HG03159 (cell line): ENCODE results near the gene ENPP3.
A peak's percentile ranks its signal among the peaks of the same experiment; 100 is the strongest.

ENCODE experiments used
- ATAC-seq: cut with Tn5 transposase; IDR thresholded peaks from one replicate; pipeline ENCODE4 v1.9.1; 2021; ENCODE audit warnings: mild to moderate bottlenecking, moderate library complexity; ENCODE audit not compliant: unreplicated experiment

Gene ENPP3

DNA sequence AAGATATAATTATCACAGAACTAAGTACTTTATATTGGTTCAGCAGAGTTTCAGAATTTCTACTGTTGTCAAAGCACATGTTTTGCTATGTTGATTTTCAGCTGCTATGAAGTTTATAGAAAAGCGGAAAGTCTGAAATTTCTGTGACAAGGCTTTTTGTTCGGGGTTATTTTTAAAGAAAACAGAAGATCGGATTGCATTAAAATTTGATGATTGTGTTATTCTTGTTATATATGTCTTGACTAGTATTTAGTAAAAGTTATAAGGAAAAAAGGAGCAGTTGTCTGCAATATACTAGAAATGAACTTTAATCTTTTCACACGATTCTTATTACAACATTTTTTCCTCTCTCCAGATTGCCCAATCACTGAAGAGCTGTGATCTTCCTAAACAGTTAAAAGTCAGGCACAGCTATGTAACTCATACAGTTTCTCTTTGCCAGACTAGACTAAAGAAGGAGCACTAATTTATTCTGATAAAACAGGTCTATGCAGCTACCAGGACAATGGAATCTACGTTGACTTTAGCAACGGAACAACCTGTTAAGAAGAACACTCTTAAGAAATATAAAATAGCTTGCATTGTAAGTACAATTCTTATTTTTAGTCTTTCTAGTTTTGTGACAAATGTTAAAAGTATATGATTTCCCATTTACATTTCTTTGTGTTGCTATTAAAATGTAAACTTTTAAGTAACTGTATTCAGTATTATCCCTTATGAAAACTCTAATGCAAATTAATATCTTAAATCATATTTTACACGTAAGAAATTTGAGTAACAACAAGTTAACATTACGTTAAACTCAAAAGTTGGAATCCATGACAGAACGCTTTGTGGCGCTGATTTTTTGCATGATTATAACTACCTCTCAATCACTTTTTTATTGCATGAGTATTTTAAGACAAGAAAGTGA, at the start of gene ENPP3:
Gene ENPP3, plus strand, starts transcription at position 423 of the 913 bp plus-strand sequence. Its CDS starts 83 bp downstream, at position 506.
- ATAC-seq, result no peak

DNA sequence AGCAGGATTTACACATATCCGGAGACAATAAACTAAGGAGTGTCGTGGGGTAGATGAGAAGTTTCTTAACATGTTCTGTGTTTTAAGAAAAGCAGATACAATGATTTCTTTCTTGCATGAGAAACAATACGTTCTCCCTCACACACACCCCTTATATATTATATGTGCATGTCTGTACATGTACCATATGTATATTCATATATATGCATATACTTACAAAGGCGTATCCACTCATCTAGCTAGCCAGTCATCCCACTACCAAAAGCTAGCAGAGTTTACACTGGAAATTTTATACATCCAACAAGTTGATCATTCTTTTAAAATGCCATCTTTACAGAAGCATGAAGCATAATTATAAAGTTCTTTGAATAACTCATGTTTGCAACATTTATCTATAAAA, 49.2 kb upstream of the ENPP3 start:
- ATAC-seq, result no peak

DNA sequence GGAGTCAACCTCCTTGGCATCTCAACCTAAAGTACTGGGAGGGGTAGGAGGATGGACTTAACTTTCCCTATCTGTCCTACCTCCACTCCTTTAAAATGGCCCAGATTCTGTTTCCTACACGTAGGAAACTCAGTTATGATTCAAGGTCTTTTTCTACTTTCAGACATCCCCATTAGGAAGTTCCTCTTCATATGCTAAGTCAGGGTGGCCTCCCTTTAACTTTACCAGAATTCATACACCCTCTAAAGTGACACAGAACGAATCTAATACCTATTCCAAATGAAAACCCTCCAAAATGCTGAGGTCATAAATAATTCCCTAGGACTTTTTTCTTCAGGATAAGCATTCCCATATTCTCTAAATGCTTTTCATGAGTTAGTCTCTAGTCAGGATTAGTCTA, 48.5 kb upstream of the ENPP3 start:
- no peak for ATAC-seq

DNA sequence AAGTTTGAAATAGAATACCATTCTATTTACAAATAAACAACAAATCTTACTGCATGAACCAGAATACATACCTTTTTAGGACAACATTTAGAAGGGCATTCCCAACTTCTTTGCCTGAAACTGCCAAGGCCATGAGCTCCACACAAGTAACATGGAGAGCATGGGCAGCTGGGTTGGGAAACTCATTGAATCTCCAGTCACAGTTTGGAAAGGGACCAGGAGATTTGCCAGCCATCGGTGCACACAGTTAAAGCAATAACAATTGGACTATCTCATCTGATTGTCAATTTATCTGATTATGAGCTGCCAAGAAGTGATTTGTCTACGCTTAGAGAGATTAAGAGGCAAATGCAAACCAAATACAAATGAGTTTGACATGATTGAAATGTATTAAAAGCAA, 44.2 kb upstream of the ENPP3 start:
- no peak for ATAC-seq

DNA sequence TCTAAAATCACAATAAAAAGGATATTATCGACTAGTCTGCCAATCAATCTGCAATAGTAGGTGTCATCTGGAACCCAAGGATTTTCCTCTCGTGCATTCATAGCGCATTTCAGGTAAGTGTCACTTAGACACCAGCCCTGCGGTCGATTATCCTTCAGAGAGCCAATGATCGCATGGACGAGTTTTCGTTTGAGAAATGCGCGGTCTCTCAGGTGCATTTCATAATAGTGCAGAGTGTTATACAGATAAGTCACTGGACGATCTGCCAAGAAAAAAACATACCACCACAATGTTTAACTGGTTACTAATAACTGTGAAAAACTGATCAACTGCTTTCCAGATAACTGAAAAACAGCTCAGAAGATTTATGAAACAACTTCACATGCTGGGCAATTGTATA, 43.0 kb upstream of the ENPP3 start:
- no peak for ATAC-seq

DNA sequence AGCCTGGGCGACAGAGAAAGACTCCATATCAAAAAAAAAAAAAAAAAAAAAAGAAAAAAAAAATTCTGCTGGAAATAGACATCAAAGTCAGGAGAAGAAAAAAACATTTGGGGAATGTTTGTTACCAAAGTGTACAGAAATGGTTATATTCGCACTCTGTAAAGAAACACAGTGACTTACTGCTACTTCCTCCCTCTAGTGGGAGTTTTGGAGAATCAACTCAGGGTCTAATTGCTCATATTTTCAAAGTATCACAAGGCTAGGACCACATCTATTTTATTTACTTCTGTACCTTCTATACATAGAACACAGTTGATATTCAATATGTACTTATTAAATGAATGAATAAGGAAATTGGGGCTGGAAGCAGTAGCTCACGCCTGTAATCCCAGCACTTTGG, 39.7 kb upstream of the ENPP3 start:
- no peak for ATAC-seq

DNA sequence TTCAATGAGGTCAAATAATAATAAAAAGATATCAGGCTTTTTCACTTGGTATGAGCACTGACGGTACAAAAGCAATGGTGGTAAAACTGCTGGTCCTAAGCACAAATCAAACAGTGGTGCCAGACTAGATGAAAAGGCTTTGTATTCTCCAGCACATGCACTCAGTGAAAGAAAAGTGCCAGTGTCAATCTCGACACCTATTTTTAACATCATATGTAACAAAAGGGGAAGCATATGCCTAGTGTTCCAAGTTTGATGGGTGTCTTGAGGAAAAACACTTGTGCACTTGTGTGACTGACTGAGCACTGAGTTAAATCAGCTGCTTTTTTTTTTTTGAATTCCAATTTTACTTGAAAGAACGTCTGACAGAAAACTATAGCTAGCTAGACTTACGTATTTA, 36.4 kb upstream of the ENPP3 start:
- no peak for ATAC-seq

DNA sequence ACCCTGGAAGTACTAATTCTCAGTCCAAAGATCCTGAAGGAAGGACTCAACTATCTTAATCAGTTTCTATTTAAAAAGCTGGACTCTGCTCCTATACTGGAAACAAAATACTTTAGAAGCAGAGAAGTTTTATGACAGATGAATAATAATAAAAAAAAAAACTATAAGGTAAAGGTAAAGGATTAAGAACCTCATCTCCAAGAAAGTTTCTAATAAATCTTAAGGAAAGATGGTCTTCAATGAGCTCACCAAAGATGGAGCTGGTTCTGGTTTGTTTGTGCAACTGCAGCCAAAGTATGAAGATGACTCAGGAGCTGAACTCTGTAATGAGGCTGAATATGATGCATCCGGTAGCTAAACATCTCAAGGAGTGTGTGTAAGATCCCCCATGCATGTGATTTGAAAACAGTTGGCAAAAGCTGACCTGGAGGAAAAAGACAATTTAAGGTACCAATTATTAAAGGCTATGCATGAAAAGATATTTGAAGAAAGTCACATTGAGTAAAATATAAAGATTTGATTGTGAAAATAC, 34.3 kb upstream of the ENPP3 start:
- ATAC-seq, result no peak

DNA sequence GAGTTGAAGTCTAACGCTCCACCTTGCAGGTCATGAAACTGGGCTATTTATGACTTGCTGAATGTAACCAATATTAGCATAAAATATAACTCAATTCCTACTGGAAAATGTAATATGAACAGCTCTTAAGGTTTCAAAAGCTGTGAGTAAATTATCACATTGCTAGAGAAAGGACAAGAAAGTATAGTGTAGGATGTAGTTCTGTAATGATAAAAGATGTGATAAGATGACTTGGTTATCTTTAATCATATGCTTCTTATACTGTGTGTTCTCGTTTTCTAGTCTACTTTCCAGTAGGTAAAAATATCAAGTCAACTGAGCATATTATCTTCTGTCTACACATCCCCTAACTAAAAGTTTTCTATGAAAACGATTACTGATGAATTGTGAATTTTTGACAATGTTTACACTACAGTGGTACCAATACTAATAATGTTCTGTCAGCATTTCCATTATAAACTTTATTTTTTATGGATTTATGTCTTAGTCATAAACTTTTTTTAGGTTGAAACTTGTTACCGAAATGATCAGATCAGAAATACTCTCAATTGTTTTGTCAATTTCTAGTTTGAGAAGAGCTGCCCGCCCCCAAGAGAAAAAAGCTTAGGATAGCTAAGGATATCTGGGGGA, 23.7 kb upstream of the ENPP3 start:
- no peak for ATAC-seq

DNA sequence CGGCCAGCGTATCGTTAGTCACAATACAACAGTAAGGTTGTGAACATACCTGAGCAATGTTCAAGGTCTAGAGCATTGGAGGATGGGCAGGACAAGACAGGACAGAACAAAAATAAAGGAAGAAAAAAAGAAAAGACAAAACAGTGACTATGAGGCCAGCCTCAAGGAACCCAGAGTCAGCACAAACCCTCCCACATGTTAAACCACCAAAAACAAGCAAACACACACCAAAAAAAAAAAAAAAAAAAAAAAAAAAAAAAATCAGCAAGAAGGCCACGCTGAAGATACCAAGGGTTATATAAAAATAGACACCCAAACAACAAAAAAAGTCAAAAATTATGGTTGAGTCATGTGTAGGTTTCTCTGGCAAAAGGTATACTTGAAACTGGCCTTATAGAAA, 21.8 kb upstream of the ENPP3 start:
- no peak for ATAC-seq

DNA sequence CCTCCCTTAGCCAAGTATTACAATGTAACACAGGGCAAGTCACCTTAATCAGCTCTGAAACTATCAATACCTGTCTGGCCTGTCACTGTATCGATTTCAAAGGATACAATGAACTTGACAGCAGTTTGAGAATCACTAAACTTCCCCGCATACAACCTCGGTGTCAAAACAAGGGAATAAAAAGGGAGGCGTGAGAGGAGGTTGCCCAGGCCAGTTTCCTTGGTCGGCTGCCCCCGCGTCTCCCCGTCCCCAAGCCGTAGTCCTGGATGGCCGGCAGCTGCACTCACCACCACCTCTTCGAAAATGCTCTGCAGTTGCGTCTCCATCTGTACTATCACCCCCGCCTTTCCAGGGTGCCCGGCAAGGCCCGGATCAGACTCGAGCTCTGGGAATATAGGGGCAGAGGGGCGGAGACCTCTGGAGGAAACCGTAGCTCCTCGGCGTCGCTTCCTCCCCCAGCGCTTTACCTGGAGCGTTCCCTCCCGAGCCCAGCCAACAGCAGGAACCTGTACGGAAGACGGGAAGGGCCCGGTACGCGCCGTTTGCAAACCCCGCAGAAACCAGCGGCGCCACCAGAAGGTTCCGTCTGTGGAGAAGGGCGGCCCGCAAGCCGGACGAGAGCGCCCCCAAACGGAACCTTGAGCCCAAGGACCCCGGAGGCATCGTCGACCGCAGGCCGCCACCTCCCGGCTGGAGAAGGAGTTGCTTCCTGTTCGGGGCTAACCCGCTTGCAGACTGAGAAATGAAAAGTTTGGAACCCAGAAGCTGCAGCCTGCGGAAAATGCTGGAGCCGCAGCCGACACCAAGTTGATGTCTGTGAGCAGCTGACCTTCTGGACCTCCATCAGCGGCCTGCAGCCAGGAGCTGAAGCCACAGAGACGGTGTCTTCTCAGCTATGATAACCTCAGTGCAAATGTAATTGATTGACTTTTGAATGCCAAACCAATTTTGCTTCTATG, 9.1 kb upstream of the ENPP3 start, which contains the start of gene MED23:
Gene MED23, minus strand, starts transcription at position 519 of the 959 bp plus-strand sequence. Its CDS starts 193 bp downstream, at position 326.
- peak; percentile 98 for ATAC-seq

DNA sequence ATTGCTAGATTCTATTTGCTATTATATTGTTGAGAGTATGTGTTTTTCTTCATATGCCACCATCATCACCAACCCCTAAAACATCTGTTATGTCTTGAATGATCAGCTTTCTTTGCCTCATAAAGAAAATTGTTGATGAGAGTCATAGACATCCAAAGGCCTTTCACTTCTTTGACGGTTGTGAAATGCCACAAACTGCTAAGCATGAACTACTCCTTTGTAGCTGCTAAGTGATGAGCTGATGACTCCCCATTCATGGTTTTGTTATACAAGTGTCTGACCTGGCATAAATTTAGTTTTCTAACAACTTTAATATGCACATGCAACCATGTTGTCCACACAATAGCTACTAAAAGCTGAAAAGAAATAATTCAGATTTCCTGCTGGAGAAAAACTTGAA, 8.4 kb upstream of the ENPP3 start:
- ATAC-seq, result no peak

DNA sequence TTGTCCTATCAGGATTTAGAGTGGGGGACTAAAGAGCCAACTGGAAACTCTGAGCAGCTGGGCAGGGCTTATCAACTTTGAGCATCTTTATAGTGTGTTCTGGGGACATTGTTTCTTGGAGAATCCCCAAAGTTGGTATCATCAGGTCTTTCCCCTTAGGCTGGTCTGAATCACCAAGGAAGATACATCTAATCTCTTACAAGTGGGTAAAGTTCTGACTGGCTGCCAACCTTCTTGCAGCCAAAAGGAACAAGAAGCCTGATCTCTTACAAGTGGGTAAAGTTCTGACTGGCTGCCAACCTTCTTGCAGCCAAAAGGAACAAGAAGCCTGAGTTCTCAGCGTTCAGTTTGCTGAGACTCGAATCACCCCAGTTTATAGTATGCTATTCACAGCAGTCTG, 7.5 kb upstream of the ENPP3 start:
- ATAC-seq, result no peak

DNA sequence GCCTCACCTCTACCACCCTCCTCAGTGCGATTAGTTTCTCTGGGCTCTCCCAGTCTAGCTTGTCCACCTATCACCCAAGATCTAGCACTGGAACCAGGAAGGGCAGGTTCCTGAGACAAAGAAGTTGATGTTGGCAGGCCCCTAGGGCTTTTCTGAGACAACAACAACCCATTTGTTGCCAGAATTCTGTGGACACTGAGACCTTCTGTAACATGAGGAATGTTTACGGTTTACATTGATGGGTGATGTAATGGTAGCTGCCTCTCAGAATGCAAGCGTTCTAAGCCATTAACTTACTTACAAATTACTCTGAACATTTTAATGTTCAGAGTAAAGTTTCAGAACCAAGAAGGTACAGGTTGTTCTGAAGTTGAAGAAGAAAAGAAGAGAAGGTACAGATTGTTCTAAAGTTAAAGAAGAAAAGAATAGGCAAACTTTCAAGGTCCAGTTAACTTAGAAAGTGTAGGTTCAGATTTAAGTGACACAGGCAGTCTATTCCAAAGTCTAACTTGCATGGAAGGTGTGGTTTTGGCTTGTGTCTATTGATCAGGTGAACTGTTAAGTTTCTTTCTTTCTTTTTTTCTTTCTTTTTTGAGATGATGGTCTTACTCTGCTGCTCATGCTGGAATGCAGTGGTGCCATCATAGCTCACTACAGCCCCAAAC, 5.3 kb upstream of the ENPP3 start:
- no peak for ATAC-seq

DNA sequence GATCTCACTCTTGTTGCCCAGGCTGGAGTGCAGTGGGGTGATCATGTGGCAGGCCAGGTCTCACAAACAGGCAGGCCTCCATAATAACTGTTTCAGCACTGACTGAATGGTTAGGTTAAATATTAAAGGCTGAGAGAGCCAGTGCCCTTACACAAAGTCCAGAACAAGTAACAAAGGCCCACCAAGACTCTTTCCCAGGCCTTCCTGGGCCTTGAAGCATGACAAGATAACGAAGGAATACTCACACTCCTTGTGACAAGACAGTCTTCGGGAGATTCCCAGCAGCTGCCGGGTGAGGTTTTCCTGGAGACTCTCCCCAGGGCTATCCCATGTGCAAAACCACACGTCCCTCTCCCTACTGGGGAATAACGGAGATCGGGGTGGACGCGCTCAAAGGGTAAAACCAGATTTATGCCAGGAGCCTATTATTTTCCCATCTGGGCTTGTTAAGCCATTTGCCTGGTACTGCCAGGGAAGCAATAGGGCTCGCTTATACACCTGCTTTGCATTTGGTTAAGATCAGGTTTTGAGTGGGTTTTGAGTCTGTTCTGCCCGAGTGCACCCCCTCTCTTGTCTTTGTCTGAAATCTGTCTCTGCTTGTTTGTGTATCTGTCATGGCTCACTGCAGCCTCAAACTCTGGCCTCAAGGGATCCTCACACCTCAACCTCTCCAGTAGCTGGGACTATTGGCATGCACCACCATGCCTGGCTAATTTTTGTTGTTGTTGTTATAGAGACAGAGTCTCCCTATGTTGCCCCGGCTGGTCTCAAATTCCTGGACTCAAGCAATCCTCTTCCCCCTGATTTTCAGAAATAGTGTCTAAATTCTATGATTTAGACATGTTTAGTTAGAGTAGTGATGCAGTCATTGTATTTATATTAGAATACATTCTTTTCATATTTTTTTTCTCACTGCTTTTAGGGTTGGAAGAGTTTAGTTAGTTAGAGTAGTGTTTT, 1.4 kb upstream of the ENPP3 start:
- peak; percentile 79 for ATAC-seq

DNA sequence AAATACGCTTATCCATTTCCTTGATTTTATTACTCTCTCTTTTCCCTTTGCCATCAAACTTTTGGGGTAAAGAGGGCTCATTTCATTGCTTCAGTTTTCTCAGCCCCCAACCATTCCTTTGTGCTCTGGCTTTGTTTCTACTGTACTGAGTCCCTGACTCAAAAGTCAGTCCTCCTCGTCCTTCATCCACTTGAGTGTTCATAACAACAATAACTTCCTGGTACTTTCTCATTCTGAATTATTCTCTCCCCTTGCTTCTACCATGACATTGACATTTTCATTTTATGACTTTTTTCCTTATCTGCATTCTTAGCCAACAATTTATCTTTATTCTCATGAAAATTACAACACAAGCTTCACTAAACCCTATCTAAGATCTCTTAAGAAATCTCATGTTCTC, 911 bp downstream of the ENPP3 start:
- no peak for ATAC-seq

DNA sequence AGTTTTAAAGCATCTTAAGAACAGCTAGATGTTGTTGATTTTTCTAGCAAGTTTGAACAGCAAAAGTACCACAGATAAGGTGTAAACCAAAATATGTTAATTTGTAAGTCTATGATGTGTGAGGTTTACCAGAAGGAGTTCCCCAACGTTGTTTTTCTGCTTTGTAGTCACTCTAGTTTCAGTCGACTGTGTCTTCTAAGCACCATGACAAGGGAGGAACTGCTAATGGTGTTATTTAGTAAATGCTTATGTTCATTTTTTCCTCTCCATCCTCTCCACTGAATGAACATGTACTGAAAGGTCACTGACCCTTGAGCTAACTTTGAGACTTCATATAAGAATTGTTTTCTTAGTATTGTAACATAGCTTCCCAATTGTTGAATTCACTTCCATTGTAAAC, 3.0 kb downstream of the ENPP3 start:
- ATAC-seq, result no peak

DNA sequence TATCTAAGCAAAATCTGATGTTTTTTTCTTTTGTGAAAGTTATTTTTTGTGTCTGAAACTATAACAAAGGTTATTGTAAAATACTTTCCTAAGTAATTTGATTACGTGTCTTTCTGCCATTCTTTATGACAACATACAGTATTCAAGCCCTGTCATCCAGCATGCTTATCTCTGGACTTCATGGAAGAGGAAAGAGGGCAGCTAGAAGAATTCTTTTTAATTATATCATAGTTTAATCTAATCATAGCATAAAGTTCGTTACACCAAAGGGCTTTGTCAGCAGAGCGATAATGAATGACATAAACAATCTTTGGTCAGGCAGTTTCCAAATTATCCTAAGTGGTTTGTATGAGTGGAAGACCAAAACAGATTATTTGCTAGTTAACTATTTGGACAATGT, 3.5 kb downstream of the ENPP3 start:
- no peak for ATAC-seq

DNA sequence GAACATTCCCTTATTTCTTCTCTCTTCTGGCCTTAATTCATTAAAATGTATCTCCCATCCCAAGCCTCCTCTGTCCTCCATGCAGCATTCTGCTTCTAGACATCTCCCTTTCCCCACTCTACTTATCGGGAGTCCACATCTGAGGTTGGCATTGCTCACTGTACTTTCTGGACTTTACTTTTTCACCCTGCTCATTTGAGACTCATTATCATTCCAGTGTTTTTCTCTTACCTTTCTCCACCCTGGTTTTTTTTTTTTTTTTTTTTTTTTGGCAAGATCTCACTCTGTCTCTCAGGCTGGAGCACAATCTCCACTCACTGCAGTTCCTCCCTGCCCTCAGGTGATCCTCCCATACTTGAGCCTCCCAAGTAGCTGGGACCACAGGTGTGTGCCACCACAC, 4.5 kb downstream of the ENPP3 start:
- ATAC-seq, result no peak
